GM19438 (cell line): Measurements from ENCODE around the gene ACTR3.

Source experiments
- ATAC-seq: cut with Tn5 transposase; IDR thresholded peaks from one replicate; pipeline ENCODE4 v1.9.1; 2021; ENCODE audit warnings: low read depth; ENCODE audit not compliant: unreplicated experiment

ACTR3 gene

DNA sequence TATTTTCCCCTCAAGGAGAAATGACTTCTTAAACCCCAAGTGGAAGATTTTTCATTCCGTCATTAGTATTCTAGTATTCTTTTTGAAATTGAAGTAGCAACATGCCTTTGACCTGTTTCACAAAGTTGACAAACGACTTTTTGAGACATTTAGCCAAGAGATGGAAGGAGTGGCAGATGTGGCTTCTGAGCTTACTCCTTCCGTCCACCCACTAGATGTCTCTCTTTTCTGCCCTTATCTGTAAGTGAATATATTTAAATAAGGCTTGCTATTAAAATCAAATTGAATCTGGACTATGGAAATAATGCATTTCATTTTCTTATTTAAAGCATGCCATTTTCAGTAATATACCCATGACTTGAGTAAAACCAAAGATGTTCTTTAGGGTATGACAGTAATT lies 74.1 kb downstream of the ACTR3 start:
- ATAC-seq, result no peak

DNA sequence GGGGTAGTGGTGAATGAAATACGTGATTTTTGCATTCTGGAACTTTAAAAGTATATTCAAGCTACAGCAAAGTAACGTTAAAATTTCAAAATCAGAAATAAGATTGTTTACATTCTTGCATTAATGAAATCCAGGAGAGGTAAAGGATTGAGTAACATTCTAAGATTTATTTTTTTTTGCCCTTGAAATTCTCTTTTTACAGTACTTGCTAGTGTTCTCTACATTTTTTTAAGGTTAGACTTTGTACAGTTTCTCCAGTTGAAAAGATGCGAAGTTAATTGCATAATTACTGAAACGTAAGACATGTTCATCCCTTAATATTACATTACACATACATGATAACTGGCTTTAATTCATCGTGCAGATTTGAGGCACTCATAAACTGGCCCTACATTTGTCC lies 74.5 kb downstream of the ACTR3 start:
- ATAC-seq, result no peak

DNA sequence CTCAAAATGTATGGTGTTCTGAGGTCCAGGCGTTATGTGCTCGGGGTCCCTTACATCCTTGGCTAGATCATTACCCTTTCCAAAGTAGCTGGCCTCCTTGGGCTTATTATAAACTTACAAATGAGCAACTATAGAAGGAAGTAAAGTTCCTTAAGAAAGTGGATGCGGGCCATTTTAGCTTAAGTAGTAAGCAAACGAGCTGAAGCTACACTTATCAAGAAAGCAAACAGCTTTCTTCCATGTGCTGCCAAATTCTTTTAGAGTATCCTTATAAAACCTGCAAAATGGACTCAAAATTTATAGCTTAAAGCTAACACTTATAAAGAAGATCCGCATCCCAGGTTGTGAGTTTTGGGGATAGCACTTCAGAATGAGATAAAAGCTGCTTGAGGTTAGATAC lies 75.3 kb downstream of the ACTR3 start:
- ATAC-seq, result no peak

DNA sequence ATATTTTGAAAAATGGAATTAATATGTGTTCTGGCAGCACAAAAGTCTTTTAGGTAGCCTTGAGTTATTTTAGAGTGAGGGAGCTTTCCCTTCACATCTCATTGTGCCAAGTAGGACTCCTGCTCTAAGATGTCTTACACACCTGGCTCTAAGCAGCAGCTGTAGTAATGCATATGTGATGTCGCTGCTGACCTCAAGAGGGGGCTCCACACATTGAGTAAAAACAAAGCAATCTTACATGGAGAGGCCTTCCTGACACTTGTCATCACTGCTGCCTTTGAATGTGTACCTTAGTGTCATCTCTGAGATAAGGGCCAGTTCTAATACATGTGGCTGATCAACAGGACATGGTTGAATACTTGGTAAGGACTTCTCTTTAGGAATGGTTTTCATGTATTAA lies 75.8 kb downstream of the ACTR3 start:
- peak; percentile 72 for ATAC-seq

DNA sequence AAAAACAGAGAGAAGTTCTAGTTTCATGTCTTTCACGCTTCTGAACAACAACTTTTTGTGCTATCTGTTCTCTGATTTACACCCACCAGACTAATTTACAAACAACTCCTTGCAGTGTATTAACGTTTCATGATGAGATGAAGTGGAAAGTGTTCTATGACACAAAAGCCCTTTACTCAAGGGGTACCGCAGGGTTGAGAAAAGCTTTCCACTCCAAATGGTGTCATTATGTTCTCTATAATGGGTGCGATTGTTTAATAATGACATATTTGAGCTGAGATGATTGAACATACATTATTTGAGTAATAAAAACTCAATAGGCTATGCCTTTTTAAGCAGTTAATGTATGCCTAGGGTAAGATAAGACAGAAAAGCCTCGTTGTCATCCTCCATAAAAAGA lies 76.3 kb downstream of the ACTR3 start:
- no peak for ATAC-seq

DNA sequence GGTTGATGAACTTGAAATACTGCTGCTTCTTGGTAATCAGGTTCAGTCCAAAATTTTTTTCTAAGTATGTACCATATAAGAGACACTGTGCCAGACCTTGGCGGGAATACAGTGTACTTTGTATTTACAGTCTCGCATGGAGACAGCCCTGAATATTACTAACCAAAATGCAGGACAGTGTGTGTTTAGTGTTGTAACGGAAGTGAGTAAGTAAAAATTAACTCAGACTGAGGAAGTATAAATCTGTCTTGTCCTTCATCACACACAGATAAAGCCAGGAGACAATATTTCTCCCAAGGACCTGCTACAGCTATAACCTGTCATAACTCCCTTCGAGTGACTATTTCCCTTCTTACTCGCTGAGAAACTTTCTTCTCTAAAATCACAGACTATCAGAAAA lies 76.9 kb downstream of the ACTR3 start:
- ATAC-seq, result peak; percentile 74

DNA sequence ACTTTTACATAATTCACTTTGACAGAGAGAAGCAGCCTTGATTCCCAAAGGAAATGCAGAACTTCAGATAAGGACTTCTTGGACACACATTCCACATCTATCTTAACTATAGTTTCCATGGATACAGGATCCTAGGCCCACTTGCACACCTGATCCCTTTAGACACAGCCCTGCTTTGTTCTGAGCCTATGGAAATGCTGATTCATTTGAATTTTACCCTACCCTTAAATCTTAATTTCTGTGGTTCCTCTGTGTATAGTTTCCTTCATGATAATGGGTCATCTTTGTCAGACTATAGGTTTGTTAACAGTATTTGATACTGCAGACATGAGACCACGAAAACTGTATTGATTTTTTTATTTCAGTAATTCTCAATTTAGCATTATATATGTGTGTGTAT lies 77.4 kb downstream of the ACTR3 start:
- peak; percentile 2 for ATAC-seq

DNA sequence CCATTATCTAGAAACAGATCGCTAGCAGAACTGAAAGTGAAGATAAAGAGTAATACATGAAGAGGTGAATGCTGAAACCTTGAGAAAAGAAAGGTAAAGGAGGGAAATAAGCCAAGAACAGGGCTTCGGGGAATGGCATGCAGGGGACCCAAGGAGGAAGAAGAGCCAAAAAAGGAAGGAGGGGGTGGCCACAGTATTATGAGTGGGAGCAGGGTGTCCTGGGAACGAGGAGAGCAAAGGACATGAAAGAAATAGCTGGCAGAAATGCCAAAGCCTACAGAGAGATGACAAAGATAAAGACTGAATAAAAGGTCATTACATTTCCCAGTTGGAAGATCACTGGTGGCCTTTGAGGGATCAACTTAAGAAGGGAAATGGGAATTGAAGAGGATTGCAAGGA lies 82.9 kb downstream of the ACTR3 start:
- no peak for ATAC-seq

DNA sequence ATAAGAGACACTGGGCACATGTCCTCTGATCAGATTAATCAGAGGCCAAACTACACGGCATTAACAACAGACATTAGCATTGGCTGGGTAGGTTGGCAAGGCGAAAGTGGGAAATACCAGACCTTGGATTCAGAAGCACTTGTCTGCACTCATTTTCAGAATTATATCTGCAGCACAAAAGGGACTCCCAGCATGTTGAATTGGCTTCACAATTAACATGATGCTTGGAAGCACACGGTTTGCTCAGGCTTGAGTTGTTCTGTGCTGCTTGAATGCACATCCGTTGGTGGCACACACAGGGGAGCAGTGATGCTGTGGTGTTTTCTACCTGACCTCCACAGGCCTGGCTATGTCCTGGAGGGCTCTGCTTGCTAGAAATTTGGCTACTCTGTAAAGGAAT lies 83.9 kb downstream of the ACTR3 start:
- no peak for ATAC-seq

DNA sequence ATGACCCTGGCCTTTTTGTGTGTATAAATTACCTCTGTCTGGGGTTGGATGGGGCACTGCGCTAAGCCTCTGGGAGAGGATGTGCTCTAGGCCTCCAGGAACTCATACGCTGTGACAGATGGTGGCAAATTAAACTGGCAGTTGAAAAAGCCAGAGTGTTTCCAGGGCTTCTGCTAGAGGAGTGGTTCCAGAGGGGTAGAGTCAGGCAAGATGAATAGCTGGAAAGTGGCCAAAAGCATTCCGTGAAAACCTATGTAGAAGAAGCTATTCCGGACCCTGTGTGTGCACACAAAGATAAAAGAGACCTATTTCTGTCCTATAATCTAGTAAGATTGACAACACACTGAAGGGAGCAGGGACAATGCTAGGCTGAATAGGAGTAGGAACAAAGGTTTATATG lies 84.8 kb downstream of the ACTR3 start:
- no peak for ATAC-seq

DNA sequence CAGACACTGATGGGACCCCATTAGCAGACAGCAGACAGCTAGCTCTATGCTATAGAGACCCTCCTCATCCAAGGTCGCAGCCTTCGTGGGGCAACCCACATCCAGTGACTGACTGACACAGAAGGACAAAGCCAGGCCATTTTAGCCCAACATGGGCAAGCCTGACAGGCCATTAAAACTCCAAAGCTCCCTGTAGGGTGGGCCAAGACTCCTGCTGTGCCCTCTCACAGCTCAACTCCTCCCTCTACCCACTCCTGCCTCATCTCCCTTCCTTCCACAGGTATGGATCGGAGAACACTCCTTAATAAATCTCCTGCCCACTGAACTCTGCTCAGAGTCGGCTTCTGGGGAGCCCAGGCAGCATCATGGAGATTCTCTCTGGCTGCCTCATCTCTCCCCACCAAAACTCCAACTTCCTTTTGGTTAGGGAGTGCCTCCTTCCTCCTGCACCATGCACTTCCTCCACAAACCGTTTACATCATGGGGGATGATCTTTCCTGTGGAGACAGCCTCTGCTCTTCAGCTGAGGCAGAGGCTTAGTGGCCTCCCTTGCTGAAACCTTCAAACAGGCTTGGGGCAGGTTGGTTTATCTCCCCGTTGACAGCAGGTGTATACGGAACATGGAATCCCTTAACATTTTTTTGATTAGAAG lies 86.5 kb downstream of the ACTR3 start:
- ATAC-seq, result no peak

DNA sequence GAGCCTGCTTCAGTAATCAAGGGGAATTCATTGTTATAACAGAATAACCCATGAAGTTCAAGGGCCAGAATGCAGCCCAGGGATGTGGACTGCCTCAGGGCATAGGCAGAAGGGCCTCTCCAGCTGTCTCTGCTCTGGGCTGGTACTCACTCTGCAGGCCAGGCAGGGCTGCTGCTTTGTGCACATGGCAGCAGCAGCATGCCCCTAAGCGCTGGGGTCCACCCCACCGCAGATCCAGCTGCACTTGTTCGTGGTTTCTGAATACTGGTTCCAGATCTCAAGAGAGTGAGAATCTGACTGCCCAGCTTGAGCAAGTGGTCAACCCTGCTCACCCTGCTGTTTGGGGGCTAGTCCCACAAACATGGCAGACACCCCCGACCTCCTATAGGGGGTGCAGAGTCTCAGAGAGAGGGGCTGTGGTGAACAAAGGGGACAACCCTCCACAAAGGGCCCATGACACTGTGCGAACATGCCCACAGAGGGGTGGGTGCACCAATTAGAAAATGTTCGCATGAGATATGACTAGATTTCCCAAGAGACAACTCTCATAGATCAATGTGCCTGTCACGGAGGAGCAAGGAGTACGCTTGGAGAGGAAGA lies 87.3 kb downstream of the ACTR3 start:
- ATAC-seq, result no peak

DNA sequence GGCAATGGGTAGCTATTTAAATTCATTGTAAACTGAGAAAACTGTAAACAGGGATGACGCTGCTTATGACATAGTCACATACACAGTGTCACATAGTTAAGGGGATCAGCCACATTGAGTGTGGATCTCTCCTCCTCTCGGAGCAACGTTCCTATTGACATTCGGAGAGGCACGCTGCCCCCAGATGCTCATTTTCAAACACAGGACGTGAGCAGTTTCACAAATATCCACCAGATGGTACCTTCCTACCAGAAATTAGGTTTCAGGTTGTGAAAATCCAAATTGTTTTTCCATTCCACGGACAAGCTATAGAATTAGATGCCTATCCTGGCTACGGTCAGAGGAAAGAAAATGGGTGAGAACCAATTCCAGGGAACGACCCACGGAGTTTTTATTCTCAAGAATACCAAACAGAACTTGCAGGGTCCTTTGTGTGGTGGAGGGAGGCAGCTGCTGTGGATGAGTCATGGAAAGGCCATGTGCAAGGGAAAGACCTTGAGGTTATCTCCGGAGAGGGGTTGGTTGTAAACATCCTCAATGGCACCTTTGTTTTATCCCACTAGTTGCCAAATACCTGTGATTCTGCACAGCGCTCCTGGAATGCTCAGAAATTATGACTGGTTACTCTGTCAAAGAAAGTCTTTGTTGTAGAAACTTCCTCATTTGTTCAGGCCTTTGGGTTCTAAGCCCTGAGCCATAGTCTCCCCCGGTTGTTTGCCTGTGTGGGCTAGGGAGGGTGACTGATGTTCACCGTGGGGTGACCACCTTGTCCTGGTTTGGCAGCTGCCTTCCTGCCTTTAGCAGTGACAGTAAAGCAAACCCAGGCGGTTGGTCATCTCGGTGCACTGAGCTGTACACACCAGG lies 88.0 kb downstream of the ACTR3 start:
- no peak for ATAC-seq

DNA sequence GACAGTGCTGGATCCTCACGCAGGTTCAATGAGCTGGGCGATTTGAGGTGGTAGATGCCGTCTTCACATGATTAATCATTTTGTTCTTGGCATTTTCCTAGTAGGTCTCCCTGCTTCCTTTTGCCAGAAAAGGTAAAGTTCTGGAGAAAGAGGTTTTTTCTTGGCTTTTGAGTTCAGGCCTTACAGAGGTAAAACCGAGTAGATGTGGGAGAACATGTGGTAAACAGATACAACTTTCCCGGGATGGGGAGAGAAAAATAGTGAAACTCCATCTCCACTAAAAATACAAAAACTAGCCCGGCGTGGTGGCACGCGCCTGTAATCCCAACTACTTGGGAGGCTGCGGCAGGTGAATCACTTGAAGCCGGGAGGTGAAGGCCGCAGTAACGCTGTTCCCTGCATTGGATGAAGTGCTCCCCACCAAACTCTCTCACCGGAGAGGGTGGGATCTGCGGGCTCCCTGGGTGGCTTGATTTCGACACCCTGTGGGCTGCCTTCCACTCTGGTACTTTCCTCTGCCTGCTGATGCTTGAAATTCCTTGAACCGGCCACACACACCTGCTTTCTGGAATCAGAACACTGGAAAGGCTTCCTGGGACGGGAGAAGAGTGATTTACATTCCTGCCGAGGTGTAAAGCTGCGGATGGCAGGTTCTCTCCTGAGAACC lies 88.8 kb downstream of the ACTR3 start:
- no peak for ATAC-seq

DNA sequence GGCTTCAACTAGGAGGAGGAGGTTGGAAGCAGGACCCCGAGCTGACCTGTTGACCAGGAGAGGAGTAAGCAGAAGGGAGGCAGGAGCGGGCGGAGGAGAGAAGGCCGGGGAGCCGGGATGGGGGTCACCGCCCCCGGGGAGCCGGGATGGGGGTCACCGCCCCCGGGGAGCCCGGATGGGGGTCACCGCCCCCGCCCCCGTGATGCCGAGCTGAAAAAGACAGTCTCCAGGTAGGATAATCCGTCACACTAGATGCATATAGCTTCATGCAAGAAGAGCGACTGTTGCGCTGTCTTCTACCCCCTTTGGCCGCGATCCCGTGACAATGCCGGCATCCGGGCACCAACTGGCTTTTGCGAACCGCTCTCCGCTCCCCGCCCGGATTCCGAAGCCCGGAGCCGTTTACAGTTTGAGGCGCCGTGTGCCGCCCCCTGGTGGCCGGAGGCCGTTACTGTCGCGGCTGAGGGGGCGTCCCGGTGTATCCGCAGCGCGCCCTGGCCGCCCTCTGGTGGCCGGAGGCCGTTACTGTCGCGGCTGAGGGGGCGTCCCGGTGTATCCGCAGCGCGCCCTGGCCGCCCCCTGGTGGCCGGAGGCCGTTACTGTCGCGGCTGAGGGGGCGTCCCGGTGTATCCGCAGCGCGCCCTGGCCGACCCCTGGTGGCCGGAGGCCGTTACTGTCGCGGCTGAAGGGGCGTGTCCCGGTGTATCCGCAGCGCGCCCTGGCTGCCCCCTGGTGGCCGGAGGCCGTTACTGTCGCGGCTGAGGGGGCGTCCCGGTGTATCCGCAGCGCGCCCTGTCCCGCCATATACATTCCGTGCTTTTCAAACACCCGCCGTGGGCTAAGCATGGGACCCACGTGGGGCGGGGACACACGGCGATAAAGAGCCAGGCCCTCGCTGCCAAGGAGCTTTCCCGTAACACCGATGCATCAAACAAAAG lies 89.6 kb downstream of the ACTR3 start:
- no peak for ATAC-seq

DNA sequence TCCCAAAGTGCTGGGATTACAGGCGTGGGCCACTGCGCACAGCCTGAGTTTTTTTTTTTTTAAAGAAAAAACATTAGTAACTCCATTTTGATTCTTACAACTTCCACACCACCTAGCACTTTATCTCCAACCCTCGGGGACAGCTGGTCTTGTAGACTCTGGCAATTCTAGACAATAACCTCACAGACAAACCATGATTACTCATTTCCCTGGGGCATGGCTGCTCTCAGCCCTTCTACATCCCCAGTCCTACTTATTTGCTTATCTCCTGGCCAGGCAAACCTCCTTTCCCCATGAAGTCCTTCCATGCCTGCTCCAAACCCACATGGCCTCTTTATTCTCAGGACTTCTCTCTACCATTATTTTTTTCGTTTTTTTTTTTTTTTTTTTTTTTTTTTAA lies 91.1 kb downstream of the ACTR3 start:
- no peak for ATAC-seq

DNA sequence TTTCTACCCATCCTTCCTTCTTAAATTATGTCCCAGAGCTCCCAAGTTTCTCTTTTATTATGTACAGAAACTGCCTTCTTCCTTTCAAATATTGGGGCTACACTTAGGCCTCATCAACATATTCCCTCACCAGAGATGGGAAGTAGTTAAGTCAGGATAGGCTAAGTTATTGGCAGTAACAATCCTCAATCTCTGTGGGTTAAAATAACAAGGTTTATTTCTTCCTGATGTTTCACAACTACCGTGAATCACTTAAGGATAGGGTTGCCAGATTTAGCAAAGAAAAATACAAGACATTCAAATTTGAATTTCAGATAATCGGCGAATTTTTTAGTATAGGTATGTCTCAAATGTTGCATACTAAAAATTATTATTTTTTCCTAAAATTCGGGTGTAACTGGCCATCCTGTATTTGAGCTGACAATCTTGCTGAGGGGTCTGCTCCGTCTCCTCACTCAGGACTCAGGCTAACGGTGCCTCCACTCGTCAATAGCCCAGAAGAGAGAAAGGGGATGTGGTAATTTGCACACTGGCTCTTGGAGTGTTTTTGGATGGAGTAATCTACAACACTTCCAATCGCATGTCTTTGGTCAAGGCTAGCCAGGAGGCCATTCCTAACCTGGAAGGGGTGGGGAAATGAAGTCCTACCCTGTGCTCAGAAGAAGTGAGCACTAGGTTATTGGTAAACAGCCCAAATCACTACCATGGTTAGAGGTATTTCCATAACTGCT lies 91.7 kb downstream of the ACTR3 start:
- no peak for ATAC-seq

DNA sequence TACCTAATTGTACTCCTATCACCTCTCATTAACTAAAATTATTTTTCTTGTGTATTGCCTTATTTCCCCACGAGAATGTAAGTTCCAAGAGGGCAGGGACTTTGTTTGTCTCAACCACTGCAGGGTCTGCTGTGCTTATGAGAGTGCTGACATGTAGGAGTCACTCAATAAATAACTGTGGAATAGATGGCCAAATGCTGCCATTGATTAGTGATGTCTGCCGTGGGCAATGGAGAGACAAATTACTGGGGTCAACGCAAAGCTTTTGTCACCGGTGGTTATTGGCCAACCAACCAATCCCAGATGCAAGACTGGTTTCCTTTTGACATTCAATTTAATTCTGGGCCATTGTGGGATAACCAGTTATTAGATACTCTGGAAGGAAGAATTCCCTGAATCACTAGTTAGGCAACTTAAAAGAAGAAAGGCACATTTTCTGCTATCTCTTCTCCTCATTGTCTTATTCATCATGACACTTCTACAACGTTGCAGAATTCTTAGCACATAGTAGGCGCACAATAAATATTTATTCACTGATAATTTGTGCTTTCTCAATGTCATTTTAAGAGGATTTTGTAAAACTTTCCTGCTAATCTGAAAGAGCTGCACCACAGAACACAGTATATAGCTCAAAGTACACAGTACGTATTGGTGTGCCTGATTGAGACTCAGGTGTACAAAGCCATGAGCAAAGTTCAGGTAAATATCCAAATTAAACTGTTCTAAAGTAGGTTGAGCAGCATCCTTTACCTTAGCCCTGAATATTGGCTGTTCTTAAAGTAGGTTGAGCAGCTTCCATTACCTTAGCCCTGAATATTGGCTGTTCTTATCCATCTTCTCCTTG lies 95.9 kb downstream of the ACTR3 start:
- ATAC-seq, result no peak
